OCI-LY7 (cell line): Measurements from ENCODE around the gene ADAMTS8.

Experiments
- CTCF ChIP-seq: fragments of 200-600 bp; sonication (generic); conservative IDR thresholded peaks from 2 replicates; pipeline ENCODE4 v1.5.1; 2014; ENCODE audit warnings: mild to moderate bottlenecking, antibody characterized with exemption, low read length, moderate library complexity, mixed read lengths
- EZH2phosphoT487 ChIP-seq: fragments of 200-600 bp; sonication (generic); IDR thresholded peaks from 2 replicates; pipeline ENCODE4 v1.6.1; 2018; ENCODE audit warnings: low read depth, borderline replicate concordance, mild to moderate bottlenecking, mixed run types, antibody characterized with exemption, low read length, moderate library complexity, mixed read lengths

GRCh38 chr11:130451231-130452019 is 23.0 kb upstream of the ADAMTS8 start:
- TF ChIP-seq CTCF, result no peak
- TF ChIP-seq EZH2phosphoT487, result no peak
